ENCODE measurements around the gene ZDHHC4. TPM values are rescaled to one million over a fixed set of nuclear protein-coding genes. Genes with fewer than 3 reads are reported as not detected.

The ZDHHC4 gene
- total RNA-seq, 1 donor from 2014 or later = 44.0 TPM

GRCh38 chr7:6531492-6532279 is 45.6 kb upstream of the ZDHHC4 start:
- H3K27me3 Mint-ChIP-seq (ENCODE audit: unreplicated experiment) = peaks cover 20% of the 10 kb centered on the region
- H3K27ac Mint-ChIP-seq (ENCODE audit: unreplicated experiment) = no peak overlapping the region
- peak overlapping the region; percentile 69 for H3K4me3 Mint-ChIP-seq (ENCODE audit: unreplicated experiment)
- no peak for TF ChIP-seq CTCF (IDR thresholded peaks at IDR 0.05; ENCODE audit: unreplicated experiment)
- H3K4me1 Mint-ChIP-seq (ENCODE audit: unreplicated experiment) = no peaks in the 10 kb centered on the region
- peaks cover 4% of the 10 kb centered on the region for H3K36me3 Mint-ChIP-seq (ENCODE audit: low read depth, unreplicated experiment)
- no peaks in the 10 kb centered on the region for H3K9me3 Mint-ChIP-seq (ENCODE audit: unreplicated experiment)
- DNase-seq (ENCODE audit: low spot score) = no peak

- Mint-ChIP-seq H3K36me3 (ENCODE audit: low read depth, unreplicated experiment) (peaks cover 4% of the 10 kb centered on the region), H3K27ac (ENCODE audit: unreplicated experiment) (no peak overlapping the region), H3K4me3 (ENCODE audit: unreplicated experiment) (no peak overlapping the region), H3K27me3 (ENCODE audit: unreplicated experiment) (peaks cover 15% of the 10 kb centered on the region), H3K9me3 (ENCODE audit: unreplicated experiment) (no peaks in the 10 kb centered on the region), H3K4me1 (ENCODE audit: unreplicated experiment) (no peaks in the 10 kb centered on the region)
- no peak for TF ChIP-seq CTCF (IDR thresholded peaks at IDR 0.05; ENCODE audit: unreplicated experiment)
- no peak for DNase-seq (ENCODE audit: low spot score)
Observed at GRCh38 chr7:6532516-6532915, 44.7 kb upstream of the ZDHHC4 start.

GRCh38 chr7:6533893-6534495 is 43.3 kb upstream of the ZDHHC4 start:
- no peak for TF ChIP-seq CTCF (IDR thresholded peaks at IDR 0.05; ENCODE audit: unreplicated experiment)
- no peaks in the 10 kb centered on the region for H3K4me1 Mint-ChIP-seq (ENCODE audit: unreplicated experiment)
- no peak for DNase-seq (ENCODE audit: low spot score)
- no peaks in the 10 kb centered on the region for H3K9me3 Mint-ChIP-seq (ENCODE audit: unreplicated experiment)
- H3K27me3 Mint-ChIP-seq (ENCODE audit: unreplicated experiment) = peaks cover 9% of the 10 kb centered on the region
- H3K36me3 Mint-ChIP-seq (ENCODE audit: low read depth, unreplicated experiment) = peaks cover 4% of the 10 kb centered on the region
- no peak overlapping the region for H3K4me3 Mint-ChIP-seq (ENCODE audit: unreplicated experiment)
- H3K27ac Mint-ChIP-seq (ENCODE audit: unreplicated experiment) = no peak overlapping the region

- H3K27ac Mint-ChIP-seq (ENCODE audit: unreplicated experiment) = no peak overlapping the region
- no peak for TF ChIP-seq CTCF (IDR thresholded peaks at IDR 0.05; ENCODE audit: unreplicated experiment)
- peaks cover 7% of the 10 kb centered on the region for H3K27me3 Mint-ChIP-seq (ENCODE audit: unreplicated experiment)
- H3K36me3 Mint-ChIP-seq (ENCODE audit: low read depth, unreplicated experiment) = peaks cover 4% of the 10 kb centered on the region
- H3K9me3 Mint-ChIP-seq (ENCODE audit: unreplicated experiment) = no peaks in the 10 kb centered on the region
- no peaks in the 10 kb centered on the region for H3K4me1 Mint-ChIP-seq (ENCODE audit: unreplicated experiment)
- DNase-seq (ENCODE audit: low spot score) = peak; percentile 34
- no peak overlapping the region for H3K4me3 Mint-ChIP-seq (ENCODE audit: unreplicated experiment)
Observed at GRCh38 chr7:6536262-6537260, 40.7 kb upstream of the ZDHHC4 start.
